Measurements from ENCODE around the gene IL4I1. TPM values are rescaled to one million over a fixed set of nuclear protein-coding genes. Genes with fewer than 3 reads are reported as not detected.

IL4I1 gene
- total and polyA plus RNA-seq, 2 of the 4 experiments (the other 2 are of a cell fraction) = 0.31 to 0.36 TPM

GRCh38 chr19:49894011-49894664 is 2.5 kb downstream of the IL4I1 start:
- no peak overlapping the region for H3K4ac ChIP-seq (ENCODE audit: low read depth, low read length)
- no peak overlapping the region for H3K56ac ChIP-seq (ENCODE audit: extremely low read depth, insufficient read depth, low read length)
- no peak overlapping the region for H3K9ac ChIP-seq (ENCODE audit: low read depth, low read length)
- no peak overlapping the region for H3K14ac ChIP-seq (replicated peaks; ENCODE audit: low read depth, low read length)
- H2AK9ac ChIP-seq (replicated peaks; ENCODE audit: low read depth, low read length, poor library complexity) = no peak overlapping the region
- no peaks in the 10 kb centered on the region for H4K20me1 ChIP-seq (ENCODE audit: insufficient read depth, low read length)
- H3K23ac ChIP-seq (ENCODE audit: low read depth, low read length) = no peak overlapping the region
- H3K4me2 ChIP-seq (ENCODE audit: low read depth, low read length) = no peak overlapping the region
- H2BK20ac ChIP-seq (ENCODE audit: low read depth, low read length) = no peak overlapping the region
- peaks cover 10% of the 10 kb centered on the region for H3K4me1 ChIP-seq (ENCODE audit: control insufficient read depth, insufficient read depth, low read length)
- TF ChIP-seq RAD21 (IDR thresholded peaks at IDR 0.05; ENCODE audit: low read length) = no peak
- TF ChIP-seq POLR2A (IDR thresholded peaks at IDR 0.05; ENCODE audit: low read depth, low read length) = no peak
- TF ChIP-seq CTCF (conservative IDR thresholded peaks at IDR 0.05; ENCODE audit: low read depth, low read length) = no peak
- TF ChIP-seq FOS (IDR thresholded peaks at IDR 0.05; ENCODE audit: low read depth, low read length) = no peak
- no peak for TF ChIP-seq USF2 (IDR thresholded peaks at IDR 0.05; ENCODE audit: low read depth, low read length)
- no peak for TF ChIP-seq RCOR1 (IDR thresholded peaks at IDR 0.05; ENCODE audit: insufficient replicate concordance, low read length)
- TF ChIP-seq ELK1 (IDR thresholded peaks at IDR 0.05; ENCODE audit: borderline replicate concordance, low read depth, low read length) = no peak
- TF ChIP-seq RFX5 (IDR thresholded peaks at IDR 0.05; ENCODE audit: low read depth, low read length) = no peak
- no peak for TF ChIP-seq NFE2L2 (IDR thresholded peaks at IDR 0.05; ENCODE audit: low read depth, low read length)
- no peak for TF ChIP-seq SMC3 (IDR thresholded peaks at IDR 0.05; ENCODE audit: low read depth, low read length)
- no peak for TF ChIP-seq CEBPB (IDR thresholded peaks at IDR 0.05; ENCODE audit: low read depth, low read length)
- TF ChIP-seq MAFK (IDR thresholded peaks at IDR 0.05; ENCODE audit: low read depth, low read length) = no peak
- no peak for TF ChIP-seq BHLHE40 (IDR thresholded peaks at IDR 0.05; ENCODE audit: low read depth, low read length)
- no peak for TF ChIP-seq CHD1 (IDR thresholded peaks at IDR 0.05; ENCODE audit: low read depth, low read length)
- no peak for TF ChIP-seq MXI1 (IDR thresholded peaks at IDR 0.05; ENCODE audit: borderline replicate concordance, low read depth, low read length)
- no peak for TF ChIP-seq MAZ (IDR thresholded peaks at IDR 0.05; ENCODE audit: borderline replicate concordance, low read depth, low read length)
- 88% methylated on average over 5 of the region's 18 CpGs; no CpG with 5 or more reads in 1 of the 2 experiments for WGBS, 2 experiments (ENCODE audit: extremely low coverage in 2 of 2, insufficient read length in 1 of 2)
- H4K91ac ChIP-seq (ENCODE audit: insufficient read depth, low read depth, low read length) = no peak overlapping the region
- dilution Hi-C loops (cut with HindIII; ENCODE audit: low sequenced_read_pairs, unreplicated experiment) = no loop called here
- ChIA-PET POLR2A (ENCODE audit: unreplicated experiment) (no interaction called here), CTCF (no interaction called here)
- no peak overlapping the region for H2BK15ac ChIP-seq (ENCODE audit: low read depth, low read length)
- no peaks in the 10 kb centered on the region for H3K9me1 ChIP-seq (ENCODE audit: insufficient read depth, low read length)
- no peak overlapping the region for H2AFZ ChIP-seq (replicated peaks; ENCODE audit: low read length, poor library complexity)
- peaks cover 8% of the 10 kb centered on the region; the same call in 1 of the 2 replicates for H3K27me3 ChIP-seq (ENCODE audit: control insufficient read depth, insufficient read depth, low read length)
- no peak overlapping the region; the same call in 1 of the 2 replicates for H2AK5ac ChIP-seq (ENCODE audit: low read depth, low read length)
- no peaks in the 10 kb centered on the region for H3K79me1 ChIP-seq (ENCODE audit: low read depth in 1 of 2, low read length in 2 of 2)
- DNase-seq (no peak), ATAC-seq (ENCODE audit: low read depth) (no peak)
- H3K27ac ChIP-seq (ENCODE audit: insufficient read depth, low read length) = no peak overlapping the region
- no peaks in the 10 kb centered on the region; the same call in 1 of the 2 replicates for H3K36me3 ChIP-seq (ENCODE audit: control insufficient read depth, insufficient read depth, low read length)
- in situ Hi-C loops (cut with MboI; ENCODE audit: low sequenced_read_pairs) = no loop called here
- no peak overlapping the region for H2BK120ac ChIP-seq (ENCODE audit: low read depth, low read length)
- H4K5ac ChIP-seq (ENCODE audit: low read depth, low read length) = no peak overlapping the region
- no TSS peak for BruUV-seq (replicated peaks)
- intact Hi-C loops (cut with micrococcal nuclease) = no loop called here
- H3K18ac ChIP-seq (ENCODE audit: low read depth, low read length) = no peak overlapping the region
- H3K9me3 ChIP-seq (ENCODE audit: control insufficient read depth, insufficient read depth, low read length) = no peaks in the 10 kb centered on the region
- H2BK5ac ChIP-seq (ENCODE audit: low read depth, low read length, poor library complexity, severe bottlenecking) = no peak overlapping the region
- H4K8ac ChIP-seq (ENCODE audit: low read depth in 2 of 2, low read length in 2 of 2) = no peak overlapping the region
- no peak overlapping the region for H3K4me3 ChIP-seq (ENCODE audit: insufficient read depth, low read depth, low read length)
